Non-pigmented ciliary epithelial cell (primary cell): ENCODE measurements around the gene GPR62.
"Not testable (repeated sequence)": the region's sequence is repeated elsewhere in the genome, so short reads cannot be mapped to it uniquely, and the experiment has no call there.

ENCODE experiments used
- DNase-seq: peaks from one replicate; pipeline ENCODE4 v3.0.0-alpha.2; 2010; ENCODE audit warnings: low read depth

The GPR62 gene

GRCh38 chr3:51992017-51992682, 37.0 kb downstream of the GPR62 start:
- DNase-seq = no peak

DNA sequence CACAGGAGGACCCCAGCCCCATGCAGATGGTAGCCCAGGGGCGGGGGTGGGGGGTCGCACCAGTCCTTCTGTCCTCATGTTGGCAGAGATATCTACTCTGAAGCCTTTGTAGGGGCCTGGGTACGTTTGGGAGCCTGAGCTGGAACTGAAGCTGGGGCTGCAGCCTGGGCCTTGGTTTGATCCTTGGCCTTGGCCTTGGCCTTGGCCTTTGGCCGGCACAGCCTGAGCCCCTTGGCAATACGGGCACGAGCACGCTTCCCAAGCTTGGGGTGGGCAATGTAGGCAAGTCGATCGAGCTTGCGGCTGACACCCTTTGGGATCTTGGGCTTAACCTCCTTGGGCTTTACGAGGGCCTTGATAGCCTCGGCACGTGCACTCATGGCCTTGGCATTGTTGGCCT, 38.5 kb downstream of the GPR62 start:
- not testable (repeated sequence) for DNase-seq

DNA sequence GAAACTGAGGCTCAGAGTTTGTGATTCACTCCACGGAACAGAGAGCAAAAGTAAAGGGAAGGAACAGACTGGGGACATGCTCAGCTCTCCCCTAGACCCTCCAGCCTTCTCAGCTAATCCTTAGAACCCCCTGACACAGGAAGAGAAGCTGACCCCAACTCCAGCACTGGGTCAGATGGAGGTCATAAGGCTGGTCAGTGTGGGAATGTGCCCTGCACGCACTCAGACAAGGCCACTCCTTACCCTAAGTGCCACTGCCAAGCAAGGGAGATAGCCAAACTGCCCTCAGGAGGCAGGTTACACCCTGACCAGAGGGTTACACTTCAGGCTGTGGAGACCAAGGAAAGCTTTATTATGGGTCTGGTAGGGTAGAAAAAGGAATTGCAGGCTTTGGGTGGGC, 39.3 kb downstream of the GPR62 start:
- no peak for DNase-seq

GRCh38 chr3:51995346-51996163, 40.4 kb downstream of the GPR62 start, which contains the start of gene RPL29:
Gene RPL29 (minus strand): TSS chr3:51995895. CDS start chr3:51995461, 434 bp downstream.
- DNase-seq = peak; percentile 81

- DNase-seq = no peak
These were observed 42.0 kb downstream of the GPR62 start for GRCh38 chr3:51997172-51997571.

DNA sequence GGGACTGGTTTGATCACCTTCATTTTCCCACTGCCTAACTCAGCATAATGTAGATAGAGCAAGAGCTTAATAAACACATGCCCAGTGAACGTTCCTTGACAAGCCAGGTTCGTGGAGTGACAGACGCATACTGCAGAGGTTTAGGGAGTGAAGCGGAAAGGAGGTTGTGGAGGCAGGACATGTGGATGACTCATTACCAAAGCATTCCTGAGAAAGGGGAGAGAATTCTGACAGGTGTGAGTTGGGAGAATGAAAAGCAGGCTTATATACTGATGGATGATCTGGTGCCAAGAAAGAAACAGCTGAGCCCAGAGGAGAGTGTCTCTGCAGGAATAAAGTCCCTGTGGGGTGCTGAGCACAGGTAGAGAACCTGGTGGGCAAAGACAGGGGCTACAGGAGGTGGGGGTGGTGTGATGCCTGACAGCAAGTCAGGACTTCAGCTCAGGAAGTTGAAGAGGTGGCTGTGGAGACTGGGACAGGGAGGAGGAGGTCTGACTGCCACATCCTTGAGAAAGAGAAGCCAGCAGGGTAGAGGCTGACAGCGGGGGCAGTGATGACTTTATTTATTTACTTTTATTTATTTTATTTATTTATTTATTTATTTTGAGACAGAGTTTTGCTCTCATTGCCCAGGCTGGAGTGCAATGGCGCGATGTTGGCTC, 42.9 kb downstream of the GPR62 start:
- DNase-seq = no peak

- no peak for DNase-seq
These were observed 43.6 kb downstream of the GPR62 start for GRCh38 chr3:51998774-51999173.

DNA sequence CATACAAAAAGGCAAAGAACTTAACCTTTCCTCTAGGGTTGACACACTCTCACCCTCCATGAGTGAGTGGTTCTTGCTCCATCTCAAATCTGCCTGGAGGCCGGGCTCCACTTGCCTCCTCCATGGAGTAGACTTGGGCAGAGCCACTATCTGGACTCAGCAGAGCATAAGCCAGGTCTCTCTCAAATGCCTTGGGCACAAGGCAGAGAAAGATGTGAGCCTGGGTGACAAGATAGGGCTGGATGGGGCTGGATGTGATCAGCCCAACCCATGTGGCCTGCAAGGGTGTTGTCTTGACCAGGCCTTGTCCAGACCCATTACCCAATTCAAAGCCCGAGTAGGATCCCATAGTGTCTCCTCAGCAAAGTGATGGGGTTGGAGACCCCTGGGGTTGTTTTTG, 44.7 kb downstream of the GPR62 start:
- no peak for DNase-seq

GRCh38 chr3:52001443-52001974, 46.3 kb downstream of the GPR62 start:
- no peak for DNase-seq

GRCh38 chr3:52002748-52003147, 47.6 kb downstream of the GPR62 start:
- no peak for DNase-seq

- DNase-seq = no peak
These were observed 49.1 kb downstream of the GPR62 start for GRCh38 chr3:52004163-52004787.

- no peak for DNase-seq
These were observed 49.8 kb downstream of the GPR62 start for GRCh38 chr3:52004906-52005395.

- DNase-seq = no peak
These were observed 50.4 kb downstream of the GPR62 start for GRCh38 chr3:52005571-52005986.

GRCh38 chr3:52006017-52006819, 51.0 kb downstream of the GPR62 start:
- no peak for DNase-seq

DNA sequence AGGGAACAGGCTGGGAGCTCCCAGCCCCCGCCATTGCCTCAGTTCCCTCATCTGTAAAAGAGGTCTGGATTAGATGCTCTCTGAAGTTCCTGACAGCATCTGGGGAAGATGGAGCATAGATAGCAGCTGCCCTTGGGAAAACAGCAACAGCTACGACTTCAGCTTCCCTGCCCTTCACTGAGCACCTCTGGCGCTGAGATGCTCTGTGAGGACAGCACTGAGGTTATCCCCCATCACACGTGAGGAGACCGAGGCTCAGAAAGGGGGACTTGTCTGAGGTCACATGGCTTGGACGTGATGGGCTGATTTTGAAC, 51.6 kb downstream of the GPR62 start:
- no peak for DNase-seq
